GM18858 (cell line): ENCODE measurements around the gene UBXN7.
A peak's percentile ranks its signal among the peaks of the same experiment; 100 is the strongest.
"Not testable (repeated sequence)": the region's sequence is repeated elsewhere in the genome, so short reads cannot be mapped to it uniquely, and the experiment has no call there.

Experiments
- ATAC-seq: cut with Tn5 transposase; IDR thresholded peaks from one replicate; pipeline ENCODE4 v1.9.1; 2021; ENCODE audit not compliant: unreplicated experiment

Gene UBXN7

DNA sequence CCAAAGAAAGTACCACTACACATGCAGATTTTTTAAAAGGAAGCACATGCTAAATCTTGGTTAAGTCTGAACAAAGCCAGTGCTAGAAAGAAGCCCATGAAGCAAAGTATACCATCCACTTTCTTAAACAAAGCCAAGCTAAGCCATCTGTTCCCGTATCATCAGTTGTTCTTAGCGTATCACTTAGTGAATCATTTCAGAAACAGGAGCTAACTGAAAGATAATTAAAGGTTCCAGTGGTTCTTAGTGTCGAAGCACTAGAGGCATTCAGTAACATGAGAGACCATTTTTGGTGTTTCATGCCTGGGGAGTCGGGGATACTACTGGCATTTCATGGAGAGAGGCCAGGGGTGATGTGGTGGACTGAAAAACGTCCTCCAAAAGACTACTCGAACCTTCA is 12.8 kb downstream of the UBXN7 start:
- ATAC-seq, result no peak

DNA sequence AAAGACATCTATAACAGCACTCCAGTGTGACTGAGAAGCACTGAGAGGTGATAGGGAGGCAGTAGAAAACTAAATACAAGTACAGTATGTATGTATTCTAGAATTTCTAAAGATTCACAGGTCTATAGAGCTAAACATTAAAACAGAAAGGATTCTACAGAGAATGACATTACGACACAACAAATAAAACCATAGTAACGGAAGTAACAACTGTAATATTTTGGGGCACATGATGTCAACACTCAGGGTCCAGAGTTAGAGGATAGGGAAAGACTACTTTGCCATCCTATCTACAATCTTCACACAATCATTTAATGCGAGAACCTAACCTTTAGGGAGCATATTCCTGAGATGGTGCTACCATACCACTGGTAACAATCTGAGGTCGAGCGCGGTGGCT is 13.6 kb downstream of the UBXN7 start:
- ATAC-seq, result no peak

DNA sequence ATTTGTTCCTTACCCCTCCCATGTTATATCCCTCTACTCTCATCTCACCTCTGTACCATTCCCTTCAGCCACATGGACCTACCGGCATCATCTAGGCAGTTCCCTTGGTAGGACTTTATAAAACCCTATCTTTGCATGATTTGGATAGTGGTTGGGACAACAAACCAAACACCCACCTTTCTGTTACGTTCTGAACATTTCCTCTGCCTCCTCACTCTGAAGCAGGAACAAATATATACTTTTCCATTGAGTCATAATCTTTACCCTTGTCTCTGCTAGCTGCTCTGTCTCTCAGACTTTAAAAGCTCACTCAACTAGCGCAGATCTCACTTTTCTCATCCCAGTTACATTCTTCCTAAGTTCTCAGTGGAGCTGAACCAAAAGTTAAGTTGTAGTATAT is 17.8 kb downstream of the UBXN7 start:
- ATAC-seq, result no peak

DNA sequence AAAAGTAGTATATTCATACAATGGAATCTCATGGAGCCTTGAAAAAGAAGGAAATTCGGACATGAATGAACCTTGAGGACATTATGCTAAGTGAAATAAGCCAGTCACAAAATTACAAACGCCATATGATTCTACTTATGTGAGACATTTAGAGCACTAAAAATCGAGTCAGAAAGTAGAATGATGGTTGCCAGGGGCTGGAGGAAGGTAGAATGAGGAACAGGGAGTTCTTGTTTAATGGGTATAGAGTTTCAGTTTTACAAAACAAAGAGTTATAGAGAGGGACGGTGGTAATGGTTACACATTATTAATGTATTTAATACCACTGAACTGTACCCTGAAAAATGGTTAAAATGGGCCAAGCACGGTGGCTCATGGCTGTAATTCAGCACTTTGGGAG is 19.5 kb downstream of the UBXN7 start:
- ATAC-seq, result peak; percentile 71

DNA sequence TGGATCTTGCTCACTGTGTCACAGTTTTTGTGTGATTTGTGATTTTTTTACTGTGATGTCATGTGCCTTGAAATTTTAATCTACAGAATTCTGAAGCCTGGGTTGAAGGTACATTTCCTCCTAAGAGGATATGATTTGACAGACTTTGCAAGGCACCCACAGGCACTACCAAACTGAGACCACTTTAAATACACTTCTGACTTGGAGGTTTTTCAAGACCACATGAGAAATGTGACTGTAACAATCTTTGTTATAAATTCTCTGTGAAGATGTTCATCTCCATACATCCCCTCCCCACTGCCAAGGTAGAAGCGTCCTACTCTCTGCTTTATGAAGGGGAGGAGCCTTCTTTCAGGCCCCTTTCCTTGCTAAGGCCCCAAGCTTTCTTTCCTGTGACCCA is 22.8 kb downstream of the UBXN7 start:
- ATAC-seq, result no peak

DNA sequence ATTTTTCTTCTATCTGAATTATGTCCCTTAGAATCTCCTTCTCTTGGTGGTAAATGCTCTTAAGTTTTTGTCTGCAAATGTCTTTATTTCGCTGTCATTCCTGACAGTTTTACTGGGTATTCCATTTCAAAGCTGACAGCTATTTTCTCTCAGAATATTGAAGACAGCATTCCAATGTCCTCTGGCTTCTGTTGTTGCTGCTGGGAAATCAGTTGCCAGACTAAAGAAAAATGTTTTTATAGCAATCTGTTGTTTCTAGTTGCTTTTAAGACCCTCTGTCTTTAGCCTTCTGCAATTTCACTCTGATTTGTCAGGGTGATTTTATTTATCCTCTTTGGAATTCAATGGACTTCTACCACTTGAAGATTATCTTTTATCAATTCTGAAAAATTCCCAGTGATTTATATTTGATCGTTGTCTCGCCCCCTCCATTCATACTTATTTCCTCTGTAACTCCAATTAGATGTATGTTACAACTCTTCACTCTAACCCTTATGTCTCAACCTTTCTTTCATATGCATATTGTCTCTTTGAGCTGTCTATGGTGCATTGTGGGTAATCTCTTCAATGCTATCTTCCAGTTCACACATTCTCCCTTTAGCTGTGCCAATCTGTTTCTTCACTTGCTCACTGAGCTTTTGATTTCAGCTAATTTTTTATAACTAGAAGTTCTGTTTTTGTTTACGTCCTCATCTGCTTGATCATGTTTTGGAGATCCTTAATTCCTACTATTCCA is 23.5 kb downstream of the UBXN7 start:
- ATAC-seq, result no peak

DNA sequence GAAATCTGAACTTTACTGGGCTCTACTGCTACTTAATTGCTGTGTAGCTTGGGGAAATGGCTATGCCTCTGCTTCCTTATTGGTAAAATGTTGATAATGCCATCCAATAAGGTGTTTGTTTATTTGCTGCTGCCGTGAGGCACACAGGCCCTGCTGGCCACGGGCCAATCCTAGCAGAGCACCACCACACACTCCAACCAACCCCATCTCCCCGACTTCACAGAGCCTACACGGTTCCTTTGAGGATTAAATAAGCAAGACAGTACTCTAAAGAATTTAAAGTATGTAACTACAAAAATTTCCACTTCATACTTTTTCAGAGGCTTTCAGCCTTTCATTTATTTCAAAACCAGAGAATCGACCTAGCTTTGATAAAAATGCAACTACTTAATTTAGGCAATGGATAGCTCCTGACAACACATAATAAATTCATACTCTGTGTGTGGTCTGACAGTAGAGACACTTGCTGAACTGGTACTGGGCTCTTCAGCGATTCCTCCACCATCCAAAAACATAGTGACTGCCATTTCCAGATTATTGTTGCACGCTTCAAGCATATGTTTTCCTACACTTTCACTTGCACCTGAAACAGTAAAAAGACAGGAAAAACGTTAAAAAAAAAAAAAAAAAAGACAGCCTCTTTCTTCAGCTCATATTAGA is 25.3 kb downstream of the UBXN7 start:
- ATAC-seq, result no peak

DNA sequence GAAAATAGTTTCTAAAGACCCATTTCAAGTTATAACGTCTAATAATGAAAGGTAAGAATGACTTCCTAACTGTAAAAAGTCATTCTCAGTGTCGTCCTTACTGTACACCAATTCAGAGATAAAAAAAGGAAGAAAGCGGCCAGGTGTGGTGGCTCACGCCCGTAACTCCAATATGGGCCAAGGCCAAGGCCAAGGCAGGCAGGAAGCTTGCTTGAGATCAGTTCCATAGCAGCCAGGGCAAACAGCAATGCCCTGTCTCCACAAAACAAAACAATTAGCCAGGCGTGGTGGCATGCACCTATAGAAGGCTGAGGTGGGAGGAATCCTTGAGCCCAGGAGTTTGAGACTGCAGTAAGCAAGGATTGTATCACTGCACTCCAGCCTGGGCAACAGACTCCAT is 31.9 kb downstream of the UBXN7 start:
- ATAC-seq, result no peak

DNA sequence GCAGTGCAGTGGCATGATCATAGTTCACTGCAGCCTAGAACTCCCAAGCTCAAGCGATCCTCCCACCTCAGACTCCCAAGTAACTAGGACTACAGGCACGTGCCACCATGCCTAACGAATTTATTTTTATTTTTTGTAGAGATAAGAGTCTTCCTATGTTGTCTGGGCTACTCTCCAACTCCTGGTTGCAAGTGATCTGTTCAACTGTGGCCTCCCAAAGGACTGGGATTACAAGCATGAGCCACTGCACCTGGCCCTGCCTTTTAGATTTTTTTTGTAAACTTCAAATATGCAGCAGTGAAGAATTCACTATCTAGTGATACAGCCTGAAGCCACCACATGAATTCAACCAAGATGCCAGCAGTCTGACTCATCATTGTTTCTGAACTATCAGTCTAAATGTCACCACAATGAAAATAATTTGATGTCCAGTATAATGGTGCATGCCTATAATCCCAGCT is 32.7 kb downstream of the UBXN7 start:
- no peak for ATAC-seq

DNA sequence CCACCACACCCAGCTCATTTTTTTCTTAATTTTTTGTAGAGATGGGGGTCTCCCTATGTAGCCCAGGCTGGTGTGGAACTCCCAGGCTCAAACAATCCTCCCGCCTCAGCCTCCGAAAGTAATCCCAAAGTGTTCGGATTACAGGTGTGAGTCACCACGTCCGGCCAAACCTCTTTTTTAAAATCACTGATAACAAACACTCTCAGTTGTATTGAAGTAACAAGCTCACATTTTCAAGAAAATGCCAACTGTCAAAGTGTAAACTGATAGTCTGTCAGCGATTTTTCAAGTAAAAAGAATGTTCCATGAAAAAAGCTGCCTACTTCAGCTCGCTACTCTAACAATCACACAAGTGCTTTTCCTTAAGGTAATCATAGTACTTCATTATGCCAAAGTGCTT is 33.4 kb downstream of the UBXN7 start:
- no peak for ATAC-seq

DNA sequence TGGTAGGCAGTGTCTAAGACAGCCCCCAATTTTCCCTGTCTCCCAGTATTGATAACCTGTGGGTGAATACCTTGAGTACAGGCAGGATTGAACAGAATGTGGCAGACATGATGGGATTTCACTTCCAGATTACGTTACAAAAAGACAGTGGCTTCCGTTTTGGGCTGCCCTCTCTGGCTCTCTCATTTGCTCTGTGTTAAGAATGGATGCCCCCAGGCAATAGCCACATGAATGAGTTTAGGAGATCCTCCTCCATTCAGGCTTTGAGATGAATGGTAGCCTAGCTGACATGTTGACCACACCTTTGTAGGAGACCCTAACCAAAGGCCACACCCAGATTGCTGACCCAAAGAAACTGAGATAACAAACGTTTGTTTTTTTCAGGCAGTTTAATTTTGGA is 34.3 kb downstream of the UBXN7 start:
- no peak for ATAC-seq

DNA sequence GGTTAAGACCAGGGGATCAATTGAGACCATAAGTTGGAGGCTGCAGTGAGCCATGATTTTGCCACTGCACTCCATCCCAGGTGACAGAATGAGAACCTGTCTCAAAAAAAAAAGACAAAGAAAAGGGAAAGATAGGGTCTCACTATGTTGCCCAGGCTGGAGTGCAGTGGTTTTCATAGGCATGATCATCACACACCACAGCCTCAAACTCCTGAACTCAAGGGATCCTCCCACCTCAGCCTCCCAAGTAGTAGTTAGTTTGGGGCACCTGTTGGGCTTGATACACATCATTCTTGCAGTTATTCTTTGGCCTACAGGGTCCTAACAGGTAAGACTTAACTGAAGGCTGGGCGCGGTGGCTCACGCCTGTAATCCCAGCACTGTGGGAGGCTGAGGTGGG is 42.1 kb downstream of the UBXN7 start:
- no peak for ATAC-seq

DNA sequence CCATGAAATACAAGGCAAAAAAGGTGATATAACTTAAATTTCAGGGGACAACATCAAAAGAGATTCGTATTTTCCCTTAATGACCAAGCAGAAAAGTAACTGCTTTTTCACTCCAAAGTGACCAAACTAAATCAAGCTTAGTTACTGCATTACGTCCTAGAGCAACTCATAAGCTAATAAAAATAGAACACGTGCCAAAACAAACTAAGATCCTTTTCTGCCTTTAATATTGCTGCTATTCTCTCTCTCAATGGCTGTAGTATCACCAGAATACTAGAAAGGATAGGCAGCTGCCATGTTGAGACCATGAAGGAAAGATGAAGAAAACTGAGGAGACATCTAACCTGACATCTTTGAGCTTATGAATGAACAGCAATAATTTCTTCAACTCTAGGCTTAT is 43.3 kb downstream of the UBXN7 start:
- ATAC-seq, result no peak

DNA sequence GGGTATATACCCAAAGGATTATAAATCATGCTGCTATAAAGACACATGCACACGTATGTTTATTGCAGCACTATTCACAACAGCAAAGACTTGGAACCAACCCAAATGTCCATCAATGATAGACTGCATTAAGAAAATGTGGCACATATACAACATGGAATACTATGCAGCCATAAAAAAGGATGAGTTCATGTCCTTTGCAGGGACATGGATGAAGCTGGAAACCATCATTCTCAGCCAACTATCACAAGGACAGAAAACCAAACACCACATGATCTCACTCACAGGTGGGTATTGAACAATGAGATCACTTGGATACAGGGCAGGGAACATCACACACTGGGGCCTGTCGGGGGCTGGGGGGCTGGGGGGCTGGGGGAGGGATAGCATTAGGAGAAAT is 44.3 kb downstream of the UBXN7 start:
- ATAC-seq, result not testable (repeated sequence)

DNA sequence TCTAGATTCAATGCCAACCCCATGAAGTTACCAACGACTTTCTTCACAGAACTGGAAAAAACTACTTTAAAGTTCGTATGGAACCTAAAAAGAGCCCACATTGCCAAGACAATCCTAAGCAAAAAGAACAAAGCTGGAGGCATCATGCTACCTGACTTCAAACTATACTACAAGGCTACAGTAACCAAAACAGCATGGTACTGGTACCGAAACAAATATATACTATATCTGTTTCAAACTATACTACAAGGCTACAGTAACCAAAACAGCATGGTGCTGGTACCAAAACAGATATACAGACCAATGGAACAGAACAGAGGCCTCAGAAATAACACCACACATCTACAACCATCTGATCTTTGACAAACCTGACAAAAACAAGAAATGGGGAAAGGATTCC is 45.4 kb downstream of the UBXN7 start:
- ATAC-seq, result not testable (repeated sequence)

DNA sequence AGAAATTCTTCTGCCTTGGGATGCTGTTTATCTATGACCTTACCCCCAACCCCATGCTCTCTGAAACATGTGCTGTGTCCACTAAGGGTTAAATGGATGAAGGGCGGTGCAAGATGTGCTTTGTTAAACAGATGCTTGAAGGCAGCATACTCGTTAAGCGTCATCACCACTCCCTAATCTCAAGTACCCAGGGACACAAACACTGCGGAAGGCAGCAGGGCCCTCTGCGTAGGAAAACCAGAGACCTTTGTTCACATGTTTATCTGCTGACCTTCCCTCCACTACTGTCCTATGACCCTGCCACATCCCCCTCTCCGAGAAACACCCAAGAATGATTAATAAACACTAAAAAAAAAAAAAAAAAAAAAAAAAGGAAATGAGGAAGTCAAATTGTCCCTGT is 46.2 kb downstream of the UBXN7 start:
- not testable (repeated sequence) for ATAC-seq

DNA sequence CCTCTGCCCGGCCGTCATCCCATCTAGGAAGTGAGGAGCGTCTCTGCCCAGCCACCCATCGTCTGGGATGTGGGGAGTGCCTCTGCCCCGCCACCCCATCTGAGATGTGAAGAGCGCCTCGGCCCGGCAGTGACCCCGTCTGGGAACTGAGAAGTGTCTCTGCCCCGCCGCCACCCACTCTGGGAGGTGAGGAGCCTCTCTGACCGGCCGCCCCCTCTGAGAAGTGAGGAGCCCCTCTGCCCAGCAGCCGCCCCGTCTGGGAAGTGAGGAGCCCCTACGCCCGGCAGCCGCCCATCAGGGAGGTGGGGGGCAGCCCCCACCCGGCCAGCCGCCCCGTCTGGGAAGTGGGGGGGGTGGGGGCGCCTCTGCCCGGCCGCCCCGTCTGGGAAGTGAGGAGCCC is 46.8 kb downstream of the UBXN7 start:
- ATAC-seq, result not testable (repeated sequence)

DNA sequence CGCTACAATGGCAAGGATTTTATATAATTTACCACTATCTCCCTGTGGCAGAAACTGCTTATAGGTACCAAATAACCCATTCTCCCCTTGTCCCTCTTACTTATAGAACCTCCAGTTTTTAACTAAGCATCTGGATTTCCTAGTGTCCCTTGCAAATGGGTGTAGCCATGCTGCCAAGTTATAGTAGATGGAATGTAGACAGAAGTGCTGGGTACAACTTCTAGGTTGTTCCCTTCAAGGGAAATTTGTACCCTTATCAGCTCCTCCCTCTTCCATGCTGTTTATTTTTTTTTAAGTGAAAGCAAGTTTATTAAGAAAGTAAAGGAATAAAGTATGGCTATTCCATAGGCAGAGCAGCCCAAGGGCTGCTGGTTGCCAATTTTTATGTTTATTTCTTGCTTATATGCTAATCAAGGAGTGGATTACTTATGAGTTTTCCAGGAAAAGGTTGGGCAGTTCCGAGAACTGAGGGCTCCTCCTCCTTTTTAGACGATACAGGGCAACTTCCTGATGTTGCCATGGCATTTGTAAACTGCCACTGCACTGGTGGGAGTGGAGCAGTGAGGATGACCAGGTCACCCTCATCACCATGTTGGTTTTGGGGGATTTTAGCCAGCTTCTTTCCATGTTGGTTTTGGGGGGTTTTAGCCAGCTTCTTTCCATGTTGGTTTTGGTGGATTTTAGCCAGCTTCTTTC is 53.9 kb downstream of the UBXN7 start:
- no peak for ATAC-seq

DNA sequence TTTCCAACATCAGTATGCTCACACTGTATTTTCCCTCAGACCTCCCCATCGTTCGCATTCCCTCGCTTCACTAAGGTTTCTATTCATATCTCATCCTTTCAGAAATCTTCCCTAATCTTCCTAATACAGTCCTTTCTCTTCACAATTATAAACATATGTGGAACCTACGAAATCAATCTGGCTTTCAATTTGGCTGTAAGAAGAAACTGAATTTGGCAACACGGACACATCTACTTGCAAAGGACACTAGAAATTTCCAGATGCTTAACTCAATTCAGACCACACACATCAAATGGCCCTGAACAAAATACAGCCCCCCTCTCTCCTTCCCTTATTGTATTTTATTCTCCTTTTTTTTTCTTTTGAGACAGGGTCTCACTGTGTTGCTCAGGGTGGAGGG is 54.9 kb downstream of the UBXN7 start:
- no peak for ATAC-seq

DNA sequence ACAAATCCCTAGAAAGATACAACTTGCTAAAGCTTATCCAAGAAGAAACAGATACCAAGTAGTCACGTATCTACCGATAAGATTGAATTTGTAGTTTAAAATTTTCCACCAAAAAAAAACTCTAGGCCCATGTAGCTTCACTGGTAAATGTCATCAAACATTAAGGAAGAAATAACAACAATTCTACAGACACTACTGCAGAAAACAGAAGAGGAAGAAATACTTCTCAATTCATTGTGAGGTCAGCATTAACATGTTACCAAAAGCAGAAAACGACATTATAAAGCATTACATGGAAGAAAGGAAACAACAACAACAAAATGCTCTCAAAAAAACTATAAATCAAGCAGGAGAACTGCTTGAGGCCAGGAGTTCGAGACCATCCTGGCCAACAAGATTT is 66.5 kb downstream of the UBXN7 start:
- ATAC-seq, result no peak

DNA sequence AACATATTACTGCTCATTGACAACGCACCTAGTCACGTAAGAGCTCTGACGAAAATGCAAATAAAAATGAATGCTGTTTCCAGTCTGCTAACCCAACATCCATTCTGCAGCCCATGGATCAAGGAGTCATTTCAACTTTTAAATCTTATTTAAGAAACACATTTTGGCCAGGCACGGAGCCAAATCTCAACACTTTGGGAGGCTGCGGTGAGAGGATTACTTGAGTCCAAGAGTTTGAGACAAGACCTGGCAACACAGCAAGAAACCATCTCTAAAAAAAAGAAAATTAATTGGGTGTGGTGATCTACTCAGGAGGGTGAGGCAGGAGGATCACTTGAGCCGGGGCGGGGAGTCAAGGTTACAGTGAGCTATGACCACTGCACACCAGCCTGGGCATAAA is 71.6 kb downstream of the UBXN7 start:
- ATAC-seq, result no peak

DNA sequence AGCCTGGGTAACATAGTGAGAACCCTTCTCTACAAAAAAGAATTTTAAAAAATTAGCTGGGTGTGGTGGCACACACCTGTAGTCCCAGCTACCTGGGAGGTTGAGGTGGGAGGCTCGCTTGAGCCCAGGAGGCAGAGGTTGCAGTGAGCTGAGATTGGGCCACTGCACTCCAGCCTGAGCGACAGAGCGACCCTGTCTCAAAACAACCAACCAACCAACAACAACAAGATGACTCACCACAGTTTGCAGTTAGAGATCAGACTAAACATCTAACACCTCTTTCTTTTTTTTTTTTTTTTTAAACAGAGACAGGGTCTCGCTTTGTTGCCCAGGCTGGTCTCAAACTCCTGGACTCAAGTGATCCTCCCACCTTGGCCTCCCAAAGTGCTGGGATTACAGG is 73.7 kb downstream of the UBXN7 start:
- not testable (repeated sequence) for ATAC-seq
